GM23338 (cell line): ENCODE results near the gene ROBO1. TPM values are rescaled to one million over a fixed set of nuclear protein-coding genes. Genes with fewer than 3 reads are reported as not detected.

Experiments
- ATAC-seq: fragments of 200-7000 bp; cut with Tn5 transposase; 3 replicates; pipeline ENCODE4 v1.9.1; 2020
- DNase-seq: peaks from one replicate; pipeline ENCODE4 v3.0.0-alpha.2; 2015; ENCODE audit warnings: low spot score
- H2AFZ ChIP-seq: fragments of 200-600 bp; sonication (generic); 2 replicates; pipeline ENCODE4 v1.8.0; 2016; ENCODE audit warnings: antibody characterized with exemption, mild to moderate bottlenecking, moderate library complexity
- H3F3A ChIP-seq: fragments of 200-600 bp; sonication (generic); replicated peaks from 2 replicates; pipeline ENCODE4 v1.8.0; 2017; ENCODE audit warnings: antibody characterized with exemption, mixed run types, low read depth
- H3K27ac ChIP-seq: fragments of 200-600 bp; sonication (generic); 2 replicates; pipeline ENCODE4 v1.6.1; 2016; ENCODE audit warnings: low read depth
- H3K27me3 ChIP-seq: fragments of 200-600 bp; sonication (generic); 2 replicates; pipeline ENCODE4 v1.8.0; 2016; ENCODE audit warnings: mild to moderate bottlenecking, mixed run types, moderate library complexity; ENCODE audit not compliant: insufficient read depth
- H3K36me3 ChIP-seq: fragments of 200-600 bp; sonication (generic); 2 replicates; pipeline ENCODE4 v1.8.0; 2016; ENCODE audit warnings: mild to moderate bottlenecking; ENCODE audit not compliant: insufficient read depth
- H3K4me1 ChIP-seq: fragments of 200-600 bp; sonication (generic); 2 replicates; pipeline ENCODE4 v1.8.0; 2016; ENCODE audit warnings: mild to moderate bottlenecking, moderate library complexity; ENCODE audit not compliant: insufficient read depth
- H3K4me2 ChIP-seq: fragments of 200-600 bp; sonication (generic); 2 replicates; pipeline ENCODE4 v1.7.1; 2017; ENCODE audit warnings: mixed run types
- H3K4me3 ChIP-seq: fragments of 200-600 bp; sonication (generic); 2 replicates; pipeline ENCODE4 v1.6.1; 2016; ENCODE audit warnings: mixed run types
- H3K79me2 ChIP-seq: fragments of 200-600 bp; sonication (generic); replicated peaks from 2 replicates; pipeline ENCODE4 v1.8.0; 2017; ENCODE audit warnings: mild to moderate bottlenecking; ENCODE audit not compliant: insufficient read depth
- H3K9me2 ChIP-seq: fragments of 200-600 bp; sonication (generic); 2 replicates; pipeline ENCODE4 v1.8.0; 2017; ENCODE audit not compliant: insufficient read depth
- H4K20me1 ChIP-seq: fragments of 200-600 bp; sonication (generic); replicated peaks from 2 replicates; pipeline ENCODE4 v1.8.0; 2017; ENCODE audit warnings: mild to moderate bottlenecking; ENCODE audit not compliant: insufficient read depth
- H3K27ac Mint-ChIP-seq: 2 replicates; pipeline ENCODE4 v1.8.0; 2020; ENCODE audit warnings: inconsistent platforms, mild to moderate bottlenecking, moderate library complexity, mixed read lengths
- H3K27me3 Mint-ChIP-seq: 3 replicates; pipeline ENCODE4 v1.8.0; 2022; ENCODE audit warnings: low read depth, mild to moderate bottlenecking, moderate library complexity, mixed read lengths, inconsistent platforms; ENCODE audit not compliant: insufficient read depth, poor library complexity
- H3K36me3 Mint-ChIP-seq: 3 replicates; pipeline ENCODE4 v1.8.0; 2021; ENCODE audit warnings: low read depth, mild to moderate bottlenecking, inconsistent platforms, moderate library complexity, mixed read lengths
- H3K4me1 Mint-ChIP-seq: 3 replicates; pipeline ENCODE4 v1.8.0; 2020; ENCODE audit warnings: mild to moderate bottlenecking, inconsistent platforms, mixed read lengths
- H3K4me3 Mint-ChIP-seq: 3 replicates; pipeline ENCODE4 v1.8.0; 2021; ENCODE audit warnings: moderate library complexity, mild to moderate bottlenecking, inconsistent platforms, mixed read lengths
- H3K9me3 Mint-ChIP-seq: 3 replicates; pipeline ENCODE4 v1.8.0; 2020; ENCODE audit warnings: moderate library complexity, mild to moderate bottlenecking, inconsistent platforms, mixed read lengths
- EZH2 ChIP-seq: fragments of 200-600 bp; sonication (generic); IDR thresholded peaks from one replicate; pipeline ENCODE4 v1.8.0; 2017; ENCODE audit warnings: antibody characterized with exemption, mild to moderate bottlenecking, low read depth; ENCODE audit not compliant: unreplicated experiment
- EZH2phosphoT487 ChIP-seq: fragments of 200-600 bp; sonication (generic); IDR thresholded peaks from one replicate; pipeline ENCODE4 v1.8.1; 2018; ENCODE audit warnings: antibody characterized with exemption; ENCODE audit not compliant: unreplicated experiment
- JUNB ChIP-seq: IDR thresholded peaks from one replicate; pipeline ENCODE4 v1.6.1; 2016; ENCODE audit warnings: antibody characterized with exemption; ENCODE audit not compliant: unreplicated experiment
- POLR2AphosphoS5 ChIP-seq: IDR thresholded peaks from 2 replicates; pipeline ENCODE4 v1.6.1; 2016; ENCODE audit warnings: antibody characterized with exemption, low read depth
- polyA plus RNA-seq: library from polyadenylated mRNA; unstranded; fragments of >200 nt; fragmentation: Nextera tagmentation; extraction: Ambion mirVana; gene quantifications from 2 replicates; pipeline ENCODE4 v1.2.1, GENCODE V29; 2016
- total RNA-seq: library from RNA; depleted of rRNA; stranded (reverse); fragments of >200 nt; shearing (Covaris generic); gene quantifications from 2 replicates; pipeline ENCODE4 v1.2.3, GENCODE V29; 2014
- TF ChIP-seq, protein P1 (sequence below): fragments of 250-450 bp; sonication (Bioruptor Pico); IDR thresholded peaks from 2 replicates; pipeline ENCODE4 v1.5.0; 2020; ENCODE audit warnings: mild to moderate bottlenecking, moderate library complexity
- TF ChIP-seq, protein P2 (sequence below), 2 experiments: fragments of 200-600 bp in 1 of 2; sonication (generic) in 1 of 2; conservative IDR thresholded peaks; 2 replicates each; pipeline versions ENCODE4 v1.5.1 to v1.6.1; 2016 to 2017; ENCODE audit warnings: antibody characterized with exemption in 2 of 2, low read depth in 2 of 2, mild to moderate bottlenecking in 2 of 2, moderate library complexity in 1 of 2

ROBO1 gene
- total and polyA plus RNA-seq, 2 experiments from 2014 or later, result 19.2 to 78.3 TPM

DNA sequence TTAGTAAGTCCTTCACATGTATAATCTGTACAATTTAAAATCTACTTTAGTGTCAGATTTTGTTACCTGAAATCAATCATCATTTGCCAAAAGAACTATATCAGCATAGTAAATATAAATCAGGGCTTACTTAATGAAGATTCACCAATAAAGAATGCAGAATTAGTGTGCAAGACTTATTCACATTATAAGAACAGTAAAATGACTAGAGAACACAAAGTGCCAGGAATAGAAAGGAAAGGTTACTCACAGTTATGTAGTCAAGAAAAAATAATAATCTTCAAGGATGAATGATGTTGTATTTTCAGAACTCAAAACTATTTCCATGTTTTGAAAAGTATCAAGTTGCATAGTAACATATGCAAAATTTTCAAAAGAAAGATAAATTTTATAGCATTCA, 891.9 kb downstream of the ROBO1 start (continued):
- TF ChIP-seq, protein P1, sequence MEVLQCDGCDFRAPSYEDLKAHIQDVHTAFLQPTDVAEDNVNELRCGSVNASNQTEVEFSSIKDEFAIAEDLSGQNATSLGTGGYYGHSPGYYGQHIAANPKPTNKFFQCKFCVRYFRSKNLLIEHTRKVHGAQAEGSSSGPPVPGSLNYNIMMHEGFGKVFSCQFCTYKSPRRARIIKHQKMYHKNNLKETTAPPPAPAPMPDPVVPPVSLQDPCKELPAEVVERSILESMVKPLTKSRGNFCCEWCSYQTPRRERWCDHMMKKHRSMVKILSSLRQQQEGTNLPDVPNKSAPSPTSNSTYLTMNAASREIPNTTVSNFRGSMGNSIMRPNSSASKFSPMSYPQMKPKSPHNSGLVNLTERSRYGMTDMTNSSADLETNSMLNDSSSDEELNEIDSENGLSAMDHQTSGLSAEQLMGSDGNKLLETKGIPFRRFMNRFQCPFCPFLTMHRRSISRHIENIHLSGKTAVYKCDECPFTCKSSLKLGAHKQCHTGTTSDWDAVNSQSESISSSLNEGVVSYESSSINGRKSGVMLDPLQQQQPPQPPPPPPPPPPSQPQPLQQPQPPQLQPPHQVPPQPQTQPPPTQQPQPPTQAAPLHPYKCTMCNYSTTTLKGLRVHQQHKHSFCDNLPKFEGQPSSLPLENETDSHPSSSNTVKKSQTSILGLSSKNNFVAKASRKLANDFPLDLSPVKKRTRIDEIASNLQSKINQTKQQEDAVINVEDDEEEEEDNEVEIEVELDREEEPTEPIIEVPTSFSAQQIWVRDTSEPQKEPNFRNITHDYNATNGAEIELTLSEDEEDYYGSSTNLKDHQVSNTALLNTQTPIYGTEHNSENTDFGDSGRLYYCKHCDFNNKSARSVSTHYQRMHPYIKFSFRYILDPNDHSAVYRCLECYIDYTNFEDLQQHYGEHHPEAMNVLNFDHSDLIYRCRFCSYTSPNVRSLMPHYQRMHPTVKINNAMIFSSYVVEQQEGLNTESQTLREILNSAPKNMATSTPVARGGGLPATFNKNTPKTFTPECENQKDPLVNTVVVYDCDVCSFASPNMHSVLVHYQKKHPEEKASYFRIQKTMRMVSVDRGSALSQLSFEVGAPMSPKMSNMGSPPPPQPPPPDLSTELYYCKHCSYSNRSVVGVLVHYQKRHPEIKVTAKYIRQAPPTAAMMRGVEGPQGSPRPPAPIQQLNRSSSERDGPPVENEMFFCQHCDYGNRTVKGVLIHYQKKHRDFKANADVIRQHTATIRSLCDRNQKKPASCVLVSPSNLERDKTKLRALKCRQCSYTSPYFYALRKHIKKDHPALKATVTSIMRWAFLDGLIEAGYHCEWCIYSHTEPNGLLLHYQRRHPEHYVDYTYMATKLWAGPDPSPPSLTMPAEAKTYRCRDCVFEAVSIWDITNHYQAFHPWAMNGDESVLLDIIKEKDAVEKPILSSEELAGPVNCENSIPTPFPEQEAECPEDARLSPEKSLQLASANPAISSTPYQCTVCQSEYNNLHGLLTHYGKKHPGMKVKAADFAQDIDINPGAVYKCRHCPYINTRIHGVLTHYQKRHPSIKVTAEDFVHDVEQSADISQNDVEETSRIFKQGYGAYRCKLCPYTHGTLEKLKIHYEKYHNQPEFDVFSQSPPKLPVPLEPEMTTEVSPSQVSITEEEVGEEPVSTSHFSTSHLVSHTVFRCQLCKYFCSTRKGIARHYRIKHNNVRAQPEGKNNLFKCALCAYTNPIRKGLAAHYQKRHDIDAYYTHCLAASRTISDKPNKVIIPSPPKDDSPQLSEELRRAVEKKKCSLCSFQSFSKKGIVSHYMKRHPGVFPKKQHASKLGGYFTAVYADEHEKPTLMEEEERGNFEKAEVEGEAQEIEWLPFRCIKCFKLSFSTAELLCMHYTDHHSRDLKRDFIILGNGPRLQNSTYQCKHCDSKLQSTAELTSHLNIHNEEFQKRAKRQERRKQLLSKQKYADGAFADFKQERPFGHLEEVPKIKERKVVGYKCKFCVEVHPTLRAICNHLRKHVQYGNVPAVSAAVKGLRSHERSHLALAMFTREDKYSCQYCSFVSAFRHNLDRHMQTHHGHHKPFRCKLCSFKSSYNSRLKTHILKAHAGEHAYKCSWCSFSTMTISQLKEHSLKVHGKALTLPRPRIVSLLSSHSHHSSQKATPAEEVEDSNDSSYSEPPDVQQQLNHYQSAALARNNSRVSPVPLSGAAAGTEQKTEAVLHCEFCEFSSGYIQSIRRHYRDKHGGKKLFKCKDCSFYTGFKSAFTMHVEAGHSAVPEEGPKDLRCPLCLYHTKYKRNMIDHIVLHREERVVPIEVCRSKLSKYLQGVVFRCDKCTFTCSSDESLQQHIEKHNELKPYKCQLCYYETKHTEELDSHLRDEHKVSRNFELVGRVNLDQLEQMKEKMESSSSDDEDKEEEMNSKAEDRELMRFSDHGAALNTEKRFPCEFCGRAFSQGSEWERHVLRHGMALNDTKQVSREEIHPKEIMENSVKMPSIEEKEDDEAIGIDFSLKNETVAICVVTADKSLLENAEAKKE (CRISPR knock-in tag), result no peak
- TF ChIP-seq, protein P2, sequence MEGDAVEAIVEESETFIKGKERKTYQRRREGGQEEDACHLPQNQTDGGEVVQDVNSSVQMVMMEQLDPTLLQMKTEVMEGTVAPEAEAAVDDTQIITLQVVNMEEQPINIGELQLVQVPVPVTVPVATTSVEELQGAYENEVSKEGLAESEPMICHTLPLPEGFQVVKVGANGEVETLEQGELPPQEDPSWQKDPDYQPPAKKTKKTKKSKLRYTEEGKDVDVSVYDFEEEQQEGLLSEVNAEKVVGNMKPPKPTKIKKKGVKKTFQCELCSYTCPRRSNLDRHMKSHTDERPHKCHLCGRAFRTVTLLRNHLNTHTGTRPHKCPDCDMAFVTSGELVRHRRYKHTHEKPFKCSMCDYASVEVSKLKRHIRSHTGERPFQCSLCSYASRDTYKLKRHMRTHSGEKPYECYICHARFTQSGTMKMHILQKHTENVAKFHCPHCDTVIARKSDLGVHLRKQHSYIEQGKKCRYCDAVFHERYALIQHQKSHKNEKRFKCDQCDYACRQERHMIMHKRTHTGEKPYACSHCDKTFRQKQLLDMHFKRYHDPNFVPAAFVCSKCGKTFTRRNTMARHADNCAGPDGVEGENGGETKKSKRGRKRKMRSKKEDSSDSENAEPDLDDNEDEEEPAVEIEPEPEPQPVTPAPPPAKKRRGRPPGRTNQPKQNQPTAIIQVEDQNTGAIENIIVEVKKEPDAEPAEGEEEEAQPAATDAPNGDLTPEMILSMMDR (conservative IDR thresholded peaks at IDR 0.05; ENCODE audit: low read depth in 2 of 2), result no peak

DNA sequence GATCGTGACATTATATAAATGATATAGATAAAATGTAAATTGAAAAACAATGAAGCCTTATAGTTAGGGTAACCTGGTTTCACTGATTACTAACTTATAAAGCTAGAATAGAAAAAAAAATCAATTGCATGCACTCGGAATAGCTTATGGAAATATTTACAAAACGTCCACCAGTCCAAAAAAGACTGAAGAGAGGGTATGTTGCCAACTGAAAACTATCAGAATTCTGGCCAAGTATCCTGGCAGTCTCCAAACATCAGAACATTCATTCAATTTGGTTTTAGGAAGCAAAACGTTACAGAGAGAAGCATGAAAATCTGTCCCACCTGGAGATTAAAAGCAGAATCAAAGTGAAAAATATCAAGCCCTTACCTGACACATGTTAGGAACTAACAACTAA, 892.4 kb downstream of the ROBO1 start:
- H3F3A ChIP-seq, result no peaks in the 10 kb centered on the region
- Mint-ChIP-seq H3K27me3 (peaks cover 4% of the 10 kb centered on the region), H3K9me3 (no peaks in the 10 kb centered on the region), H3K36me3 (no peaks in the 10 kb centered on the region), H3K4me3 (no peak overlapping the region), H3K4me1 (peaks cover 58% of the 10 kb centered on the region), H3K27ac (peak overlapping the region; percentile 10)
- no peak overlapping the region for H2AFZ ChIP-seq
- DNase-seq, result no peak
- no peaks in the 10 kb centered on the region for H3K36me3 ChIP-seq
- no peaks in the 10 kb centered on the region for H3K27me3 ChIP-seq
- H3K27ac ChIP-seq, result no peak overlapping the region
- no peaks in the 10 kb centered on the region for H3K9me2 ChIP-seq
- peaks cover 63% of the 10 kb centered on the region for H3K4me1 ChIP-seq
- H3K4me2 ChIP-seq, result no peak overlapping the region
- no peak overlapping the region for H3K4me3 ChIP-seq
- 0 out of 2 replicates have a peak, but pooled peaks cover 4% of the 10 kb centered on the region for H4K20me1 ChIP-seq
- no peak for ATAC-seq
- peaks cover 36% of the 10 kb centered on the region; the same call in 1 of the 2 replicates for H3K79me2 ChIP-seq
- TF ChIP-seq EZH2 (no peak), POLR2AphosphoS5 (no peak), EZH2phosphoT487 (no peak), JUNB (no peak)
- TF ChIP-seq, protein P1 (CRISPR knock-in tag), result no peak
